ENCODE results near the gene FGF14.

- TF ChIP-seq CTCF (conservative IDR thresholded peaks at IDR 0.05; ENCODE audit: low read depth, low read length) (no peak), EZH2 (IDR thresholded peaks at IDR 0.05; ENCODE audit: low read length, unreplicated experiment) (no peak), EZH2phosphoT487 (IDR thresholded peaks at IDR 0.05; ENCODE audit: borderline replicate concordance, low read length) (no peak)
Measured at GRCh38 chr13:101970341-101970740, 431.5 kb downstream of the FGF14 start.

All from PC-3 (cell line).